Activated naive CD4-positive, alpha-beta T cell treated with anti-CD3 and anti-CD28 coated beads, Interleukin-2, amount 50 U/mL, for 72 hours (primary cell): Measurements from ENCODE around the gene TRDMT1. TPM values are rescaled to one million over a fixed set of nuclear protein-coding genes. Genes with fewer than 3 reads are reported as not detected.

Experiments
- ATAC-seq, 2 donors: fragments of 150-1000 bp; cut with Tn5 transposase; 2 replicates each; pipeline ENCODE4 v1.10.0; 2021; ENCODE audit warnings: mild to moderate bottlenecking in 2 of 2, moderate library complexity in 2 of 2
- DNase-seq, 2 donors: peaks; one replicate each; pipeline ENCODE4 v3.0.0; 2021 to 2022; ENCODE audit warnings: low spot score in 2 of 2
- H3K27ac Mint-ChIP-seq, 2 donors: one replicate each; pipeline ENCODE4 v1.8.0; 2022; ENCODE audit warnings: mild to moderate bottlenecking in 2 of 2, mixed read lengths in 2 of 2
- H3K36me3 Mint-ChIP-seq, 2 donors: one replicate each; pipeline ENCODE4 v1.8.0; 2022; ENCODE audit warnings: mixed read lengths in 2 of 2
- H3K9me3 Mint-ChIP-seq, 2 donors: one replicate each; pipeline ENCODE4 v1.8.0; 2022; ENCODE audit warnings: mixed read lengths in 2 of 2
- total RNA-seq, 2 donors: library from RNA; stranded (reverse); gene quantifications; one replicate each; pipeline ENCODE4 v1.2.3, GENCODE V29; 2022

Gene TRDMT1
- total RNA-seq, 2 donors from 2014 or later, result 7.1 to 9.4 TPM

- Mint-ChIP-seq H3K9me3 (peaks cover 0 to 4% of the 10 kb centered on the region in 2 donors), H3K36me3 (no peaks in the 10 kb centered on the region), H3K27ac (no peak overlapping the region)
- no peak for ATAC-seq
- DNase-seq, result no peak
These were observed 87.5 kb downstream of the TRDMT1 start for GRCh38 chr10:17113889-17114540.

GRCh38 chr10:17113346-17113745 is 88.1 kb downstream of the TRDMT1 start:
- Mint-ChIP-seq H3K36me3 (no peaks in the 10 kb centered on the region), H3K9me3 (peaks cover 0 to 4% of the 10 kb centered on the region in 2 donors), H3K27ac (no peak overlapping the region)
- DNase-seq, result no peak
- no peak for ATAC-seq

GRCh38 chr10:17112566-17112965 is 88.9 kb downstream of the TRDMT1 start:
- Mint-ChIP-seq H3K27ac (no peak overlapping the region), H3K9me3 (peaks cover 0 to 4% of the 10 kb centered on the region in 2 donors), H3K36me3 (no peaks in the 10 kb centered on the region)
- no peak for ATAC-seq
- no peak for DNase-seq

- Mint-ChIP-seq H3K36me3 (no peaks in the 10 kb centered on the region), H3K27ac (no peak overlapping the region), H3K9me3 (no peaks in the 10 kb centered on the region)
- DNase-seq (no peak), ATAC-seq (peak; percentile 65 to 93)
These were observed 91.8 kb downstream of the TRDMT1 start for GRCh38 chr10:17109475-17110207.

GRCh38 chr10:17109046-17109445 is 92.4 kb downstream of the TRDMT1 start:
- Mint-ChIP-seq H3K36me3 (no peaks in the 10 kb centered on the region), H3K27ac (no peak overlapping the region), H3K9me3 (no peaks in the 10 kb centered on the region)
- ATAC-seq (no peak), DNase-seq (no peak)

GRCh38 chr10:17106991-17107390 is 94.5 kb downstream of the TRDMT1 start:
- no peaks in the 10 kb centered on the region for H3K9me3 Mint-ChIP-seq
- ATAC-seq, result no peak
- no peaks in the 10 kb centered on the region for H3K36me3 Mint-ChIP-seq
- no peak for DNase-seq
- peak overlapping the region in 1 of 2 donors; percentile 12 for H3K27ac Mint-ChIP-seq

GRCh38 chr10:17101910-17102266 is 99.6 kb downstream of the TRDMT1 start:
- no peak for ATAC-seq
- no peak for DNase-seq
- Mint-ChIP-seq H3K9me3 (no peaks in the 10 kb centered on the region), H3K27ac (no peak overlapping the region), H3K36me3 (no peaks in the 10 kb centered on the region)

GRCh38 chr10:17101257-17101909 is 100.1 kb downstream of the TRDMT1 start:
- Mint-ChIP-seq H3K9me3 (no peaks in the 10 kb centered on the region), H3K27ac (no peak overlapping the region), H3K36me3 (no peaks in the 10 kb centered on the region)
- no peak for DNase-seq
- ATAC-seq, result no peak

- ATAC-seq (no peak), DNase-seq (no peak)
- Mint-ChIP-seq H3K9me3 (peaks cover 0 to 2% of the 10 kb centered on the region in 2 donors), H3K36me3 (no peaks in the 10 kb centered on the region), H3K27ac (no peak overlapping the region)
These were observed 100.9 kb downstream of the TRDMT1 start for GRCh38 chr10:17100586-17100985.

GRCh38 chr10:17098012-17098411 is 103.5 kb downstream of the TRDMT1 start:
- peaks cover 0 to 6% of the 10 kb centered on the region in 2 donors for H3K36me3 Mint-ChIP-seq
- DNase-seq (no peak), ATAC-seq (no peak)
- no peak overlapping the region for H3K27ac Mint-ChIP-seq
- H3K9me3 Mint-ChIP-seq, result peaks cover 4 to 8% of the 10 kb centered on the region in 2 donors

Other genes starting within 250 kb of the TRDMT1 start
- gene CUBN, start 71.9 kb downstream of the TRDMT1 start, total RNA-seq, result 1 to 10 TPM in 1 of 2 donors, under 1 TPM in 1; 0.32 to 1.1 TPM
- 100 to 1,000 TPM; 238 to 296 TPM for gene VIM, start 26.6 kb upstream of the TRDMT1 start, total RNA-seq